Activated CD4-positive, CD25-positive, alpha-beta regulatory T cell (primary cell): ENCODE data around the gene SLC25A34.

Experiments used
- DNase-seq, 4 experiments: peaks; one replicate each; lab custom pipeline; 2025; lab: John Stamatoyannopoulos, UW

SLC25A34 gene

DNA sequence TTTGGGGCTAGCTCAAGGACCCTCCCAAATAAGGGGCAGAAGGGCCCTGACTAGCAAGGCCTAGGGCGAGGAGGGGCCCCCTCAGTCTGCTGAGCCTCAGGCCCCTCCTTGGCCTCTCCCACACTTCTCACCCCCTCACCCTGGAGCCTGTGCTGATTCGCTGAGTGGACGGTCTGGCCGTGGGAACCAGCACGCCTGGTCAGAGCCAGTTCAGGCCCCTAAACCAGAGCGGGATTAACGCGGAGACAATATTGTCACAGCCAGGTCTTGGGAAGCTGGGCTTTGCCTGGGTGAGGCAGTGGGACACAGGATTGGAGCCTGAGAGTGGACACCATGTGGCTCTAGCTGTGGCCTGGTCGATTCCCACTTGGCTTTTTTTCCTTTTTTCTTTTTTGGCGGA lies 17.7 kb downstream of the SLC25A34 start:
- no peak for DNase-seq

GRCh38 chr1:15755021-15755645 lies 19.1 kb downstream of the SLC25A34 start:
- no peak for DNase-seq

GRCh38 chr1:15755646-15756040 lies 19.6 kb downstream of the SLC25A34 start:
- no peak for DNase-seq

DNA sequence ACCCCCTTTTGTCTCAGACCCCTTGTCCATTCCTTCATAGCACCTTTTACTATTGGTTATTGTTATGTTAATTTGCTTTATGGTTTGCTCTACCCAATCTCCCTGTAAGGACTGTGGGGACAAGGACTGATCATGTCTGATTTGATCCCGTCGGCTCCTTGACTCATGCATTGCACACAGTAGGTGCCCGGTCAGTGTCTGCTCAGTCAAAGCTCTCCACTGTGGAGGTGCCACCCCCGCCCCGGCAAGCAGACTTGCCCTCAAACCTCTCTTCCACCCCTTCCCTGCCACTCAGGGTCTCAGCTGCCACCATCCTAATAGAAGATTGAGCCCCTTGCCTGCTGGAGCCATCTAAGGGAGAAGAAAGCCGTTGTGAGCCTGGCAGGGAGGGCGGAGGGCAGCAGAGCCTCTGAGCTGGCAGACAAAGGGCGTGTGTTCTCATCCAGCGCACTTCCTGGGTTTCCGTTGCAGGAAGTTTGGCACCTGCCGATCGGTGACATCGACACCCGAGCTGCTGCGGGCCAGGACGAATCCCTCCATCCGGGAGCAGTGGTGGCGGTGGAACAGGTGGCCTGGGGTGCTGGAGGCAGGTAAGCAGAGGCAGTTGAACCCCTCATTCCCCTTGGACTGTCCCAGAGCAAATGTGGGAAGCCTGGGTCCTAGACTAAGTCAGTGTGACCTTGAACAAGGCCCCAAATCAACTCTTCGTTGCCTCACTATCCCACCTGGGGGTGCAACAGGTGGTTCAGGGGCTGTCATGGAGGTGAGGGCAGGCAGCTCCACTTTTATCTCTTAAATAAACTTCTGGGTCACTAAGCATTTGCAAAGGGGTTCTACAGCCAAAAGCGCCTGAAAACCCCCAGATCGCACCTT lies 20.3 kb downstream of the SLC25A34 start:
- no peak for DNase-seq

DNA sequence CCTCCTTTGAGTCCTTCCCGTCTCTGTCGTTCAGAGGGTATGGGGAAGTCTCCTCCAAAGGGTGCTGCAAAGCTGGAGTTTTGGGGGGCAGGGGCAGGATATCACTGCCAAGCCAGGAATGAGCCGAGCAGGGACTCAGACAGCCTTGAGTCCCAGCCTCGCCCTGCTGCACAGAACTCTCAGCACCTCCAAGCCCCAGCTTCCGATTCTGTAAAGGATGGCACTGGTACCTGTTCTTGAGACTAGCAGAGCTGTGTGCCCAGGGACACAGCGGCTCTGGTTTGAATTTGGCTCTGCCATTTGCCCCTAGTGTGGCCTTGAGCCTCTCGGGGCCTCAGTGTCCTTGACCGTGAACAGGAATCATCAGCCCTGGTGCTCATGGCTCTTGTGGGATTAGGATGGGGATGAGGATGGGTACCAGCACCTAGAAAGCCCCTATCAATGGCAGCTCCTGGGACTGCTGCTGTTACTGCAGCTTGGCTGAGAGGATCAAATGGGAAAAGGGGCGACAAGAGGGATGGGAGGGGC lies 21.0 kb downstream of the SLC25A34 start:
- DNase-seq = no peak

DNA sequence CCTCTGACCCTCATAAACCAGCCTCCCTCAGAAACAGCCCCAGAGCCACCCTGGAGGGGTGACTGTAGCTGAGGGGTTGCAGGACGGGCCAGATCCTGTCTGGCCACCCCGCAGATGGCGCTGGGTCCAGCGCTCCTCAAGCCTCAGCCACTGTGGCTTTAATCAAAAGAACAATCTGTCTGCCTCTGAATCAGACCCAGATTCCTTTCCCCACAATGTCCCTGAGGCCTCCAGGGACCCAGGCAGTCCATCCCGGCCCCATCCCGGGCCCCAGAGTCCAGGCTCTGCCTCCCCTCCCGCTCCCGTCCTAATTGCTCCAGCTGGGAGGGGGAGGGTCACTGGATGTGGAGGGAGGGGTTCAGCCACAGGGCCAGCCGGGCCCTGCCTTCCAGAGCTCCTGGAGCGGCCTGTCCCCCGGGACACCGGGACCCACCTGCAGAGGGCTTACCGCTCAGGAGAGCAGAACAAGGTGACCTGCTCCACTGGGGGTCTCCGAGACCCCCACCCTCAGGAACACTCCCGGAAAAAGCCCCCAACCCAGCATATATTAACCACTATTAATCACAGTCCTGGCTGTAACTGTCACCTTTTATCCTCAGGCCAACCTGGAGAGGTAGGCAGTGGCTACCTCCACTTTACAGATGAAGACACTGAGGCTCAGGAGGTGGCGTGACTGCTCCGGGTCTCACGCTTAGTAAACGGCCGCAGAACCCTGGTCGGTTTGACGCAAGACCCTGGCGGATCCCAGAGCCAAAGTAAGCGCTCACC lies 21.7 kb downstream of the SLC25A34 start:
- no peak for DNase-seq

DNA sequence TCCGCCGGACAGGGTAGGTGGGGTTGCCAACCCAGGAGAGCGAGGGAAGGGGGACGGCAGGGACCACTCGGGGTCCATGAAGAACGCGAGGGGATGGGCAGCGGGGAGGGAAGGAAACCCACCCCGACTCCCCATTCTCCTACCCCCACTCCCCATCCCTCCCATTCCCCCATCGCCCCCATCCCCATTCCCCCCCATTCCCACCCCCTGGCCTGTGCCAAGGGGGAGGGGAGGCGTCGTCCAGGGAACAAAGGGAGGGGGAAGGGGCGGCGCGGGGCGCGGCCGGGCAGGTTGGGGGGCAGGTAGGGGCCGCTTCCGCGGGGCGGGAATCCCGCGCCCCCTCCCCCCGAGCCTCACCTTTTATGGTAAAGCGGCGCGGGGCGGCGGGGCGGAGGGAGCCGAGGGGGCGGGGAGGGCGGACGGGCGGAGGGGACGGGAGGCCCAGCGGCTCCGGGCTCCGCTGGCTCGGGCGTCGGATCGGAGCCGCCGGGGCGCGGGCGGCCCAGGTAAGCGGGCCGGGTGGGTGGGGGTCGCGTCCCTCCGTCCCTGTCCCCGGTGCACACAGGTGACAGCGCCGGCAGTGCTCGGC lies 22.4 kb downstream of the SLC25A34 start, which contains the start of gene FBLIM1:
TSS of gene FBLIM1 (plus strand) at position 453 of the 589 bp plus-strand sequence. CDS start 6,189 bp downstream, outside the sequence.
- DNase-seq = no peak

- DNase-seq = no peak
Observed at GRCh38 chr1:15758953-15759661, 23.0 kb downstream of the SLC25A34 start.

- DNase-seq = no peak
Observed at GRCh38 chr1:15760520-15761211, 24.6 kb downstream of the SLC25A34 start.

DNA sequence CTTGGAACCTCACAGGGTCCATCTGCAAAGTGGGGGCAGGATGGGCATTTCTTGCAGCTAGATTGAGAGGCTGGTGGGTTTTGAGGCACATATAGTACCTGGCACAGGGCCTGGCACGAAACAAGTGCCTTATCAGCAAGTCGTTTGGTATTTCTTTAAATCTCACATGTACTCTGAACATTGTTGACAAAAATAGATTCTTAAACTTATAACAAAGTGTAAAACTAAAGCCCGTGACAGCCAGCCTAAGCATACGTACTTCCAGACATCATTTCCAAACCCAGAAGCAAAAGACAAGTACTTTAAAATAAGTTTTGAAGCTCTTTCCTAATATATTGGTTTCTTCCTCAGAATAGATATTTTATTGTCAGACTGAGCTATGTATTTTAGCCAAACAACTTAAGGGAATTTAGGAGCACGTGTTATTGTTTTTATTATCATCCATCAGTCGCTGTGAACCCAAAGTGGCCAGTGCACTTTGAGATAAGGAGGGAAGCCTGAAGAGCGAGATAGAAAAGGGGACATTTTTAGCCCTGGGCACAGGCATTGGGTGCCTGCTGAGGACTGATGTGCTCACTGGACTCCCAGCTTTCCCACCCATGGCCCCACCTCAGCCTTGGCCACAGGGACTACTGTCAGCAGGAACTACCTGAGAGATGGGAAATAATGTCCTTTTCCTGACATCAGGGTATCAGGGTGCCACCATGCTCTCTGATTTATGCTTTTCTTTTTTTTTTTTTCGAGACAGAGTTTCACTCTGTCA lies 25.5 kb downstream of the SLC25A34 start:
- no peak for DNase-seq

GRCh38 chr1:15762546-15762945 lies 26.5 kb downstream of the SLC25A34 start:
- no peak for DNase-seq

GRCh38 chr1:15764269-15764764 lies 28.3 kb downstream of the SLC25A34 start:
- DNase-seq = no peak

- DNase-seq = no peak
Observed at GRCh38 chr1:15764890-15765289, 28.8 kb downstream of the SLC25A34 start.

- no peak for DNase-seq
Observed at GRCh38 chr1:15765495-15766194, 29.6 kb downstream of the SLC25A34 start.

- DNase-seq = no peak
Observed at GRCh38 chr1:15767941-15768340, 31.9 kb downstream of the SLC25A34 start.

- no peak for DNase-seq
Observed at GRCh38 chr1:15768388-15768787, 32.3 kb downstream of the SLC25A34 start.

GRCh38 chr1:15770313-15770962 lies 34.4 kb downstream of the SLC25A34 start:
- DNase-seq = no peak

DNA sequence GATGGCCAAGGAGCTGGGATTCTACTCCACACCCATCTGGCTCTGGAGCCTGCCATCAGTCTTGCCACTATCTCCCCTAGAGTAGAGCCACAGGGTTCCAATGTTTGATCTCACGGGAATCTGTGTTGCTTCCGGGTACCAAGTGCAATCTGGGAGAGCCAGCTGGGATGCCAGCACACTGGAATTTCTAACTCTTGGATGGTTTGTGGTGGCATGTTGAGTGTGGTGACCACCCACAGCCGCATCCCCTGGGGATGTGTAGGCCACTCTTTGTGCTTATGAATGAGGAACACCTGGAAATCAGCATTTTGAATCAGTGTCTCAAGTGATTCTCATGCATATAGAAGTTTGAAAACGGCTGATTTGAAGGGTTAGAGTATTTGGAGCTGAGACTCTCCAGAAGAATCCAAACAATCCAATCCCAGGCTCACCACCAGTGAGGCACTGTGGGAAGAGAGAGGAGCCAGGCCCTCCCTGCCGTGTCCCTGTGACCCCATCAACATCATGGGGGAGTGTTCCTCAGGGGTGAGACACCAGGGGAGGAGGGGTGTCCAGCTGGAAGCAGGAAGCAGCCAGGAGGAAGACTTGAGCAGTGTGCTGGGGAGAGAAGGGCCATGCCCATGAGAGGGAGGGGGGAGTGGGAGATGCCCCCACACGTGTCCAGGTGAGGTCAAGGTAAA lies 35.9 kb downstream of the SLC25A34 start:
- DNase-seq = no peak
